Neuronal stem cell (in vitro differentiated cells): Measurements from ENCODE around the gene TRAF5.
"Not testable (repeated sequence)": the region's sequence is repeated elsewhere in the genome, so short reads cannot be mapped to it uniquely, and the experiment has no call there.

ENCODE experiments used
- DNase-seq: peaks from one replicate; pipeline ENCODE4 v3.0.0-alpha.2; 2013; ENCODE audit warnings: low spot score
- H2AFZ ChIP-seq: one replicate; pipeline ENCODE4 v1.6.1; 2013; ENCODE audit warnings: mild to moderate bottlenecking, low read length, inconsistent platforms
- H2AK5ac ChIP-seq: 2 replicates; pipeline ENCODE4 v1.6.1; 2013; ENCODE audit warnings: low read depth, mild to moderate bottlenecking, inconsistent platforms, low read length, moderate library complexity, mixed read lengths
- H2BK120ac ChIP-seq: 2 replicates; pipeline ENCODE4 v1.6.1; 2013; ENCODE audit warnings: low read depth, mild to moderate bottlenecking, inconsistent platforms, low read length, moderate library complexity, mixed read lengths
- H2BK12ac ChIP-seq: one replicate; pipeline ENCODE4 v1.6.1; 2013; ENCODE audit warnings: low read length, inconsistent platforms
- H2BK15ac ChIP-seq: 2 replicates; pipeline ENCODE4 v1.6.1; 2013; ENCODE audit warnings: mild to moderate bottlenecking, low read length, inconsistent platforms, mixed read lengths
- H2BK5ac ChIP-seq: one replicate; pipeline ENCODE4 v1.6.1; 2013; ENCODE audit warnings: inconsistent platforms, mild to moderate bottlenecking, low read length, moderate library complexity
- H3K14ac ChIP-seq: one replicate; pipeline ENCODE4 v1.6.1; 2013; ENCODE audit warnings: low read length, inconsistent platforms
- H3K18ac ChIP-seq: 2 replicates; pipeline ENCODE4 v1.6.1; 2013; ENCODE audit warnings: low read length, inconsistent platforms
- H3K23ac ChIP-seq: 2 replicates; pipeline ENCODE4 v1.6.1; 2013; ENCODE audit warnings: low read depth, mild to moderate bottlenecking, mixed read lengths, low read length, inconsistent platforms; ENCODE audit not compliant: poor library complexity
- H3K27ac ChIP-seq: replicated peaks from 3 replicates; pipeline ENCODE4 v1.5.1; 2013; ENCODE audit warnings: low read length, inconsistent platforms
- H3K27me3 ChIP-seq, 3 experiments: 2 replicates each; pipeline ENCODE4 v1.6.1; 2013; ENCODE audit warnings: low read length in 3 of 3, mild to moderate bottlenecking in 2 of 3, inconsistent platforms in 1 of 3, low read depth in 1 of 3, mixed read lengths in 1 of 3, moderate library complexity in 1 of 3; ENCODE audit not compliant: control insufficient read depth in 3 of 3, insufficient read depth in 3 of 3
- H3K36me3 ChIP-seq, 2 donors: replicated peaks in 1 of 2; 2 replicates each; pipeline ENCODE4 v1.6.1; 2013; ENCODE audit warnings: low read length in 2 of 2; ENCODE audit not compliant: control insufficient read depth in 2 of 2, insufficient read depth in 2 of 2
- H3K4ac ChIP-seq: 2 replicates; pipeline ENCODE4 v1.6.1; 2013; ENCODE audit warnings: inconsistent platforms, mild to moderate bottlenecking, low read length, moderate library complexity
- H3K4me1 ChIP-seq, 2 donors: 1 replicate in 1 of 2; 2 replicates in 1 of 2; pipeline ENCODE4 v1.6.1; 2013; ENCODE audit warnings: low read length in 2 of 2, low read depth in 1 of 2; ENCODE audit not compliant: control insufficient read depth in 2 of 2, insufficient read depth in 1 of 2
- H3K4me2 ChIP-seq: one replicate; pipeline ENCODE4 v1.6.1; 2013; ENCODE audit warnings: mild to moderate bottlenecking, low read length, inconsistent platforms; ENCODE audit not compliant: insufficient read depth, poor library complexity, severe bottlenecking
- H3K4me3 ChIP-seq, 2 donors: 2 replicates each; pipeline ENCODE4 v1.5.1; 2013; ENCODE audit warnings: low read length in 2 of 2, mild to moderate bottlenecking in 2 of 2, inconsistent platforms in 1 of 2, moderate library complexity in 1 of 2
- H3K79me1 ChIP-seq: one replicate; pipeline ENCODE4 v1.6.1; 2013; ENCODE audit warnings: low read depth, mild to moderate bottlenecking, inconsistent platforms, low read length, moderate library complexity
- H3K9ac ChIP-seq: one replicate; pipeline ENCODE4 v1.6.1; 2013; ENCODE audit warnings: mild to moderate bottlenecking, low read depth, low read length, inconsistent platforms; ENCODE audit not compliant: poor library complexity
- H3K9me3 ChIP-seq, 2 donors: replicated peaks in 1 of 2; 2 replicates each; pipeline versions ENCODE3 to v1.6.1; 2013; ENCODE audit warnings: low read length in 2 of 2, mild to moderate bottlenecking in 2 of 2, inconsistent platforms in 1 of 2, low read depth in 1 of 2, mixed read lengths in 1 of 2, moderate library complexity in 1 of 2; ENCODE audit not compliant: control insufficient read depth in 2 of 2, insufficient read depth in 1 of 2
- H4K8ac ChIP-seq: one replicate; pipeline ENCODE4 v1.6.1; 2013; ENCODE audit warnings: low read depth, mild to moderate bottlenecking, inconsistent platforms, low read length, moderate library complexity
- H4K91ac ChIP-seq: one replicate; pipeline ENCODE4 v1.6.1; 2013; ENCODE audit warnings: low read length, low read depth, mild to moderate bottlenecking, inconsistent platforms; ENCODE audit not compliant: poor library complexity
- WGBS, 2 donors: extraction: QIAGEN DNeasy Blood & Tissue Kit; methylation state at CpG; one replicate each; pipeline ENCODE4 v1.1.7; 2013; ENCODE audit warnings: missing lambda C conversion rate in 2 of 2, mixed read lengths in 1 of 2; ENCODE audit not compliant: insufficient read length in 2 of 2, insufficient replicate concordance in 1 of 2; ENCODE audit errors: extremely low coverage in 2 of 2; 5-methylcytosine and 5-hydroxymethylcytosine counted together

Gene TRAF5

DNA sequence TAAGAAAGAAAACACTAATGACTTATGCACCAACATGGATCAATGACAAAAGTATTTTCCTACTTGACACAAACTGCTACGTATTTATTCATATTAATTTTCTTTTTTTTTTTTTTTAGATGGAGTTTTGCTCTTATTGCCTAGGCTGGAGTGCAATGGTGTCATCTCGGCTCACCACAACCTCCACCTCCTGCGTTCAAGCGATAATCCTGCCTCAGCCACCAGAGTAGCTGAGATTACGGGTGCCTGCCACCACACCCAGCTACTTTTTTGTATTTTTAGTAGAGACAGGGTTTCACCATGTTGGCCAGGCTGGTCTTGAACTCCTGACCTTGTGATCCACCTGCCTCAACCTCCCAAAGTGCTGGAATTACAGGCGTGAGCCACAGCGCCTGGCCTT is 5.0 kb upstream of the TRAF5 start:
- H3K18ac ChIP-seq, H3K27me3 ChIP-seq, H3K14ac ChIP-seq, H3K79me1 ChIP-seq, H3K27ac ChIP-seq, H2AFZ ChIP-seq, H3K4me3 ChIP-seq, H4K8ac ChIP-seq, H2BK15ac ChIP-seq, H2AK5ac ChIP-seq, H3K4me2 ChIP-seq, H2BK5ac ChIP-seq, H3K36me3 ChIP-seq, H3K23ac ChIP-seq, H3K4me1 ChIP-seq, H2BK12ac ChIP-seq, DNase-seq, H4K91ac ChIP-seq, H2BK120ac ChIP-seq, H3K4ac ChIP-seq, H3K9ac ChIP-seq, H3K9me3 ChIP-seq: not testable (repeated sequence)
- WGBS, 2 donors = no CpG with 5 or more reads among the region's 7 CpGs

DNA sequence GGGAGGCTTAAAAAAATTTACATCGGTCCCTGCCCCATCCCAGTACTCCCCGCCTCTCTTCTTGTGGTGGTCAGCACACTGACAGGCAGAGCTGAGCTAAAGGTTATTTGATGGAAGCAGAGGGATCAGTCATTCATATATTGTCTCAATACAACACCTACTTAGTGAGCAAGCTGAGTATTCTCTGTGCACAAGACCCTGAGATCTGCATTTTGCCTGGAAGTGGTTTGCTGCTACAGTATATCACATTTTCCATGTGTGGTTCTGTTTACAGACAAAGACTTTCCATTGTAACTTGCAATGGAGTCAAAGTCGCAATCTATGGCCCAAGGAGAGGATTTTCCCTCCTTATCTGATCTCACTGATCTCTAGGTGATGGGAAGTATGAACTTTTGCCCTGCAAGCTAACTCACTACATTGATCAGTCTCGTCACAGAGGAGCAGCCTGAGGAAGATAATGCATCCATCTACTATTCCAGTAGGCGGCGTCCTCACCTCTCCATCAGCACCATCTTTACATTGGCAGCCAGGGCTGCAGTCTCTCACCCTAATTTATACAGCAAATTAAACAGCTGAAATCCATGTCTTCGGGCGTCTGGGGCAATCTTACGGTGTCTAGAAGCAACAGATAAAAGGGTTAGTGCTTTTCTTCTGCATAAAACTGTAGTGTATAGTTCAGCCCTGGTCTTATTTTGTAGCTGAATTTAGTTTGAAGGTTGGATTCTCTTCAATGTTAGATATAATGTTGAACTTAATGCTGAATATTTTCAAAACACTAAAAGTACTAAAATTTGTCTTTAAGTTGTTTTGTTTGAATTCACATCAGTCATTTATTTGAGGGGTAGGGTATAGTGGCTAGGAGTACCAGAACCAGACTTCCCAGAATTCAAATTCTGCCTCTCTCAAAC is 3.2 kb upstream of the TRAF5 start:
- Histone ChIP-seq H3K27ac (no peak overlapping the region), H3K79me1 (no peaks in the 10 kb centered on the region)

DNA sequence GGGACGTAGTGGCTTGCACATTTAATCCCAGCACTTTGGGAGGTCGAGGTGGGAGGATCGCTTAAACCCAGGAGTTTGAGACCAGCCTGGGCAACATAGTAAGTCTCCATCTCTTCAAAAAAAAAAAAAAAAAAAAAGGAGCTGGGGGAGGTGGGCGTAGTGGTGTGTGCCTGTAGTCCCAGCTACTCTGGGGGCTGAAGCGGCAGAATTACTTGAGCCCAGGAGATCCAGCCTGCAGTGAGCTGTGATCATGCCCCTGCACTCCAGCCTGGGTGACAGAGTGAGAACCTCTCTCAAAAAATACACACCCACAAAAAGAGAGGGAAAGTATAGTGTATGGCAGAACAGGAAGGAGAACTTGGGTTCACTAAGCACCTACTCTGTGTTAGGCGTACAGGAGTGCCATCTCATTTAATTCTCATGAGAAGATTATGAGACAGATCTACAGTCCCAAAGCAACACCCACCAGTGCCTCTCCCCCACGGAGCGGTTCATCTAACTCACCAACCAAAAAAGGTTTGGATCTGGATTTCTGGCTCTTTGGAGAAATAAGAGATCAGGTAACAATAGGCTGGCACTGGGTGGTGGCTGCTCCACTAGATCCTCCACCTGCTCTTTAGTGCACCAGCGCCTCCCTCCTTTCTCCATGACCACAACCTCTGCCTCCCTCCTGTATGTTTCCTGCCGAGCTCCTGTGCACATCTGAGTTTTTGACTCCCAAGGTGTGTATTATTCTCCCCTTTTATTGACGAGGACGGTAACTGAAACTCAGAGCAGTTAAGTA is 1.4 kb upstream of the TRAF5 start:
- H2AFZ ChIP-seq = no peak overlapping the region
- H3K18ac ChIP-seq = no peak overlapping the region
- peaks cover 3% of the 10 kb centered on the region for H3K79me1 ChIP-seq
- peaks cover 0 to 8% of the 10 kb centered on the region in 2 donors for H3K9me3 ChIP-seq
- H2BK120ac ChIP-seq = no peak overlapping the region
- no peak for DNase-seq
- no peak overlapping the region for H3K27ac ChIP-seq
- no CpG with 5 or more reads among the region's 12 CpGs for WGBS, 2 donors
- H3K14ac ChIP-seq = no peak overlapping the region
- H2BK12ac ChIP-seq = no peak overlapping the region
- peaks cover 2 to 8% of the 10 kb centered on the region in 2 donors for H3K4me1 ChIP-seq
- no peak overlapping the region for H3K4ac ChIP-seq
- H2BK15ac ChIP-seq = no peak overlapping the region
- no peak overlapping the region for H3K4me2 ChIP-seq
- H3K4me3 ChIP-seq = no peak overlapping the region
- no peaks in the 10 kb centered on the region for H3K36me3 ChIP-seq
- H4K91ac ChIP-seq = no peak overlapping the region
- H3K27me3 ChIP-seq = peaks cover 0 to 35% (median 0%) of the 10 kb centered on the region in 3 experiments
- no peak overlapping the region for H2BK5ac ChIP-seq
- no peak overlapping the region for H3K9ac ChIP-seq
- H2AK5ac ChIP-seq = no peak overlapping the region
- H3K23ac ChIP-seq = no peak overlapping the region
- H4K8ac ChIP-seq = no peak overlapping the region

More for the DNA sequence above, 3.2 kb upstream of the TRAF5 start:
- Histone ChIP-seq H3K36me3 (no peaks in the 10 kb centered on the region), H3K4ac (no peak overlapping the region), H3K4me1 (peaks cover 2 to 5% of the 10 kb centered on the region in 2 donors), H2BK120ac (no peak overlapping the region), H2BK5ac (no peak overlapping the region), H3K14ac (no peak overlapping the region), H3K9ac (no peak overlapping the region), H3K18ac (no peak overlapping the region), H2AK5ac (no peak overlapping the region), H4K8ac (no peak overlapping the region), H4K91ac (no peak overlapping the region), H2BK15ac (no peak overlapping the region), H3K4me2 (no peak overlapping the region), H3K4me3 (no peak overlapping the region), H2AFZ (peak overlapping the region; percentile 73), H3K27me3 (peaks cover 0 to 24% (median 0%) of the 10 kb centered on the region in 3 experiments), H2BK12ac (no peak overlapping the region), H3K9me3 (peaks cover 0 to 8% of the 10 kb centered on the region in 2 donors), H3K23ac (no peak overlapping the region)
- peak; percentile 51 for DNase-seq
- no CpG with 5 or more reads among the region's 9 CpGs for WGBS, 2 donors

DNA sequence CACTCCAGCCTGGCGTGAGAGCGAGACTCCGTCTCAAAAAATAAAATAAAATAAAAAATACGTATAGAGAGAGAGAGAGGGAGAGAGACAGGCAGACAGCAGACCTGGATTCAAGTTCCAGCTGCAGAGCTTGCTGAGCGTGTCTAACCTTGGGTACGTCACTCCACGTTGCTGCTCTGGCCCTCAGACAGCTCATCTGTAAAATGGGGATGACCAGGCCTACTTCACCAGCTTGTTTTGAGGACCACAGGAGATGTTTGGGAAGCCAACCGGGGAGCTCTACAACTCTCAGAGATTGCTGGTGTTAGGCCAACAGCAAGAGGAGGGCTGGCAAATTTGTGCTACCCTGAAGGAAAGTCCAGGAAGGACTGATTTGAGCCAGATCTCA is 499 bp upstream of the TRAF5 start:
- Histone ChIP-seq H3K9me3 (peaks cover 0 to 8% of the 10 kb centered on the region in 2 donors), H4K8ac (no peak overlapping the region), H3K18ac (no peak overlapping the region), H3K4ac (no peak overlapping the region), H3K14ac (no peak overlapping the region), H3K27me3 (peaks cover 0 to 35% (median 0%) of the 10 kb centered on the region in 3 experiments), H3K36me3 (no peaks in the 10 kb centered on the region), H3K79me1 (peaks cover 3% of the 10 kb centered on the region), H3K4me1 (peaks cover 2 to 9% of the 10 kb centered on the region in 2 donors), H3K23ac (no peak overlapping the region), H3K27ac (no peak overlapping the region), H2BK120ac (no peak overlapping the region), H2AFZ (peak overlapping the region; percentile 89), H2BK12ac (no peak overlapping the region), H2AK5ac (no peak overlapping the region), H3K9ac (no peak overlapping the region), H2BK5ac (no peak overlapping the region), H3K4me2 (peak overlapping the region; percentile 82), H2BK15ac (no peak overlapping the region), H4K91ac (no peak overlapping the region), H3K4me3 (peak overlapping the region; percentile 43 to 56)
- no CpG with 5 or more reads among the region's 8 CpGs for WGBS, 2 donors
- DNase-seq = no peak
